HG03439 (cell line): ENCODE measurements around the gene CYTH3.

Experiments used
- ATAC-seq: cut with Tn5 transposase; IDR thresholded peaks from one replicate; pipeline ENCODE4 v1.9.1; 2021; ENCODE audit warnings: mild to moderate bottlenecking, moderate library complexity; ENCODE audit not compliant: unreplicated experiment

Gene CYTH3

DNA sequence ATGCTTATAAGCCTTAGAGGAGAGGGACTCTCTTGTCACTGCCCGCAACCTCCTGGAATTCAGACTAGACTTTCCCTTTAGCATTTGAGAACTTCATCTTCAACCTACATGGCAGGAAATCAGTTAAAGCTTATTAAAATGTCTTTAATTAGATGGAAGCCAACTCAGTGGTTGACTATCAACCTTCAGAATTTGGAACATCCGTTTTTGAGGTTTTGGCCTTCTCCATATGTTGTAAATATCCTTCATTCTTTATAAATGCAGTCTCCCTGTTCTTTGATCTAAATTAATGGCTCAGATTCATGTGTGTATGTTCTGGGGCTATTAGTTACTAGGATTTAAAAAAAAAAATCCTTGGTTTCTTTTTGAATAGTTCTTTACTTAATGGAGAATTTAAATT, 156.2 kb downstream of the CYTH3 start:
- no peak for ATAC-seq
